ENCODE data around the gene VPS13D. TPM values are rescaled to one million over a fixed set of nuclear protein-coding genes. Genes with fewer than 3 reads are reported as not detected.

Gene VPS13D
- total RNA-seq, 1 donor from 2014 or later, result 68.2 TPM

- no peak for DNase-seq (ENCODE audit: low spot score)
- intact Hi-C loops (cut with DNase I), result no loop called here
Measured at GRCh38 chr1:12276225-12276624, 46.4 kb downstream of the VPS13D start.

- intact Hi-C loops (cut with DNase I), result no loop called here
- no peak for DNase-seq (ENCODE audit: low spot score)
Measured at GRCh38 chr1:12279003-12279402, 49.2 kb downstream of the VPS13D start.

DNA sequence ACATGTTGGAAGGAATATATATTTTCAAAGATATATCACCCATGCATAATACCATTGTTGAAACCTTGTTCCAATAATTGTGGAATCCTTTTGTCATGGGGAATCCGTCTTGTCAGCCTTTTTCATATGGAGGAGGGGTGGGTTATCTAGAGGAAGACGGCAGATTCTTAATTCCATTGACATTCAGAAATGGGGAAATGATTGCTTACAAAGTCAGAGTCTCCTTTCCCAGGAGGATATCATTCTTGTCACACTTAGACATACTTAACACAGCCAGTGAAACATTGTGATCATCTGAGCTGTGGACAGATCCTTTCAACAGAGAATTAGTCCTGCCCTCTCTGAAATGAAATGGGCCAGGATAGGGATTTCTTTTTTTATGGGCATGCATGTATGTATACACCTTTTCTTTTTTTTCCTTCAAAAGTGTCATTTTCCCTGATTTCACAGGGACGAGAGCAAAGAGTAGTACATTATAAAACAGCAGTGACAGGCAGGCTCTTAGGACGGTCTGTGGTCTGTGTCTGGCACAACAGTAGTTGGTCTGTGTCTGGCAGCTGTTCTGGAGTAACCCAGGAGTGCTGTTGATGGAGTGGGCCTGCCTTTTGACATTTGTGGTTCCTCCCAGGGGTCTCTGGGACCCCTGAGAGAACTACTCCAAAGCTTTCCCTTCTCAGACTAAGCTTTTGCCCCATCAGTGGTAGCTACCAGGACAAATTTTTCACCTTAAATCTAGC lies 50.1 kb downstream of the VPS13D start:
- DNase-seq (ENCODE audit: low spot score), result no peak
- intact Hi-C loops (cut with DNase I), result no loop called here

- no peak for DNase-seq (ENCODE audit: low spot score)
- intact Hi-C loops (cut with DNase I), result no loop called here
Measured at GRCh38 chr1:12282142-12282541, 52.3 kb downstream of the VPS13D start.

DNA sequence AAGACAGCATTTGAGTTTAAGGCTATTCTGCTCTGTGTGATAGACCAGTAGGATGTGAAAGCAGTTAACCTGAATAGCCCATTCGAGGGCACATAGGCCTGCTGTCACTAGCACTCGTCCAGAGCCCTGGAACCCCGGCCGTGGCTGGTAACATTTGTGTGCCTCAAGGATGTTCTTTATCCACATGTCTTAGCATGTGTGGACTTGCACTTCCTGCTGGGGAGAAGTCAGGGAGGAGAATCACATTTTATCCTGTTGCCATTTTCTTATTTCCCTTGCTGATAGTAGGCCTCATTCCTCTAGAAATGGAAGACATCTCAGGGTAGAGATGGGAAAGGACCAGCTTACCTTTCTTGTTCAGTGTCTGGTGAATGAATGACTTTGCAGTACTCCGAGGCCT lies 54.7 kb downstream of the VPS13D start:
- intact Hi-C loops (cut with DNase I), result no loop called here
- DNase-seq (ENCODE audit: low spot score), result no peak

DNA sequence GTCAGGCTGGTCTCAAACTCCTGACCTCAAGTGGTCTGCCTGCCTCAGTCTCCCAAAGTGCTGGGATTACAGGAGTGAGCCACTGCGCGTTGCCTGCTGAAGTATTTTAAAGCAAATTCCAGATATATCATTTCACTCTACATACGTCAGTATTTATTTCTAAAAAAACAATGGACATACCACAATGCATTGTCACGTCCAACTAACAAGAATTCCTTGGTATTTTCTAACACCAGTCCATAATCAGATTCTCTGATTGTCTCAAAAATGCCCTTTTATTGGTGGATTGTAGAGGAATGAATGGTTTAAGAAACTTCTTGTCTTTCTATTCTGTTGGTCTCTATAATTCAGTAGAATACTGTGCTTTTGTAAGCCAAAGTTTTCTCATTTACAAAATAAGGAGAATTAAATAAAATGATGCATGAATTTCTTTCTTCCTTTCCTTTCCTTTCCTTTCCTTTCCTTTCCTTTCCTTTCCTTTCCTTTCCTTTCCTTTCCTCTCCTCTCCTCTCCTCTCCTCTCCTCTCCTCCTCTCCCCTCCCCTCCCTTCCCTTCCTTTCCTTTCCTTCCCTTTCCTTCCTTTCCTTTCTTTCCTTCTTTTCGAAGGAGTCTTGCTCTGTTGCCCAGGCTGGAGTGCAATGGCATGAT lies 55.8 kb downstream of the VPS13D start:
- intact Hi-C loops (cut with DNase I), result no loop called here
- DNase-seq (ENCODE audit: low spot score), result no peak

DNA sequence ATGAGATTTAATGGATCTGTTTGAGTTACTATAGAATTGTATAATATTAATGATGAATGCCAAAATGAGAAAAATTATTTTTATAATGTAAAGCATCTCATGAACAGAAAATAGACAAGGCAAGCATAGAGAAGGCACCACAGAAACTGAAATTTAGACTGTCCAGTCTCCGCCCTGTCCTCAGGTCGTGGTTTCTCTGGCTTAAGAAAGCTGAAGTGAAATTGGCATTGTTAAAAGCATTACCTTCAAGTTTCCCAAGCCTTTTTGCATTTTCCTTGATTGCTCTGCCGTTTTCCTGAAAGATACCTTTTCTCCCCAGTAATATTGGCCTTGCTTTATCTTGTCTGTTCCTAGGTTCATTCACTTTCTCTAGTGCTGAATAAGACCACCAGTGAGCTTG lies 58.0 kb downstream of the VPS13D start:
- no peak for DNase-seq (ENCODE audit: low spot score)
- intact Hi-C loops (cut with DNase I), result no loop called here

DNA sequence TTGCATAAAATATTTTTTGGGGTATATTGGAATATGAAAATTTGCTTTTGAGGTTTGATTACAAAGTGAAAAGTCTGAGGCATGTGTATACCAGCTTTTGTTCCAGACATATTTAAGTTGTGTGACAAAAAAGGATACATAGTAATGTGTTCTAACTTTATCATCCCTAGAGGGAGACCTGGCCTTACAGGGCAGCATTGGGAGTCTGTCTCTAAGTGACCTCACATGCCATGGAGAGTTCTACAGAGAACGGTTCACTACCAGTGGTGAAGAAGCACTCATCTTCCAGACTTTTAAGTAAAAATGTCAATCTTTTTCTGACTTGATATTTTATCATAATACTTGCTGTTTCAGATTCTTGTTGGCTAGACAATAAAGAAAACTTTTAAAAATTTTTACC lies 61.0 kb downstream of the VPS13D start:
- DNase-seq (ENCODE audit: low spot score), result no peak
- intact Hi-C loops (cut with DNase I), result no loop called here

- DNase-seq (ENCODE audit: low spot score), result no peak
- intact Hi-C loops (cut with DNase I), result no loop called here
Measured at GRCh38 chr1:12293416-12293815, 63.6 kb downstream of the VPS13D start.

DNA sequence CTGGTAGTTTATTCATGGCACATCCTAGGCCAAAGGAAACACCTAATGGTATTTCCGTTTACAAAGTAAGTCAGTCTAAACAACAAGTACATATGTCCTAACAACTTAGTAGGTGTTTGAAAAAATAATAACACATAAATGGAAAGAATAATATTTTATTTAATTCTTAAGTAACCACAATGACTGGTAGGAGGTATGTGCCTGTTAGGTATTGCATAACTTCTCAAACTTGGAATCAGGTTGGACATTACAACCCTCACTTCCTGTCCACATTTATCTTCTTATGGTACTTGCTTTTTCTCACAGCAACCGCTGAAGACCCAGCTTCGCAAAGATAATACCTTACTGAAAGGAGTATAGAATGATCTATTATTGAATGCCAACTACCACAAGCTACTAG lies 64.2 kb downstream of the VPS13D start:
- intact Hi-C loops (cut with DNase I), result no loop called here
- no peak for DNase-seq (ENCODE audit: low spot score)

DNA sequence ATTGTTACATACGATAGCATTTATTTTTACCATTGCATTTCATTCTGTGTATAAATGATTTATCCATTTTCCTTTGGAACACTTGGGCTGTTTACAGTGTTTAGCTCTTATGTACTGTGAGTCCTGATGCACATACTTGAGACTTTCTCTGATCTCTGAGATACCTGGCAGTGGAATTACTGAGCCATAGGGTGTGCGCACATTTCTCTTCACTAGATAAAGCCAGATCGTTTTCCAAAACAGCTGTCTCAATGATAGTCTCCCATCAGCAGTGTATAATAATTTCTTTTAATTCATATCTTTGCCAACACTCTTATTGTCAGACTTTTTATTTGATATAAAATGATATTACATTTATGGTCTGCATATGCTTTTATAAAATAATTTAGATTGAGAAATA lies 66.2 kb downstream of the VPS13D start:
- intact Hi-C loops (cut with DNase I), result no loop called here
- DNase-seq (ENCODE audit: low spot score), result no peak

GRCh38 chr1:12296623-12297022 lies 66.8 kb downstream of the VPS13D start:
- intact Hi-C loops (cut with DNase I), result no loop called here
- DNase-seq (ENCODE audit: low spot score), result no peak

DNA sequence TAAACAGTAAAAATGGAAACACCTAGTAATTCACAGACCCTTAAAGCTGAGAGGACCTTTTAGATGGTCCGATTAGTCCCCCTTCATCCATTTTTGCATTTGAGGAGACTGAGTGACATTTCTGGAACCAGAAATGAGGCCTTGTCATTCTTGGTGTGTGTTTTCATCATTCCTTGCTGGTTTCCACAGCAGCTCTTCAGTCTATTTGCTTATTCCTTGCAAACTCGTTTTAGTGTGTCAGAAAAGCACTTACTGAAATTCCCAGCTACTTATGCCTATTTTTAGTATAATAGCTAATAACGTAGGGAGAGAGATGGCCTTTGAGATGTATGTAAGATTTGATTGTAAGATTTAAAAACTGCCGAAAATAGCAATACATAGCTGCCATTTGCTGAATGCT lies 70.9 kb downstream of the VPS13D start:
- DNase-seq (ENCODE audit: low spot score), result no peak
- intact Hi-C loops (cut with DNase I), result no loop called here

- DNase-seq (ENCODE audit: low spot score), result no peak
- intact Hi-C loops (cut with DNase I), result no loop called here
Measured at GRCh38 chr1:12301518-12302237, 71.8 kb downstream of the VPS13D start.

- no peak for DNase-seq (ENCODE audit: low spot score)
- intact Hi-C loops (cut with DNase I), result no loop called here
Measured at GRCh38 chr1:12302798-12303447, 73.1 kb downstream of the VPS13D start.

GRCh38 chr1:12305377-12305776 lies 75.5 kb downstream of the VPS13D start:
- intact Hi-C loops (cut with DNase I), result no loop called here
- no peak for DNase-seq (ENCODE audit: low spot score)

DNA sequence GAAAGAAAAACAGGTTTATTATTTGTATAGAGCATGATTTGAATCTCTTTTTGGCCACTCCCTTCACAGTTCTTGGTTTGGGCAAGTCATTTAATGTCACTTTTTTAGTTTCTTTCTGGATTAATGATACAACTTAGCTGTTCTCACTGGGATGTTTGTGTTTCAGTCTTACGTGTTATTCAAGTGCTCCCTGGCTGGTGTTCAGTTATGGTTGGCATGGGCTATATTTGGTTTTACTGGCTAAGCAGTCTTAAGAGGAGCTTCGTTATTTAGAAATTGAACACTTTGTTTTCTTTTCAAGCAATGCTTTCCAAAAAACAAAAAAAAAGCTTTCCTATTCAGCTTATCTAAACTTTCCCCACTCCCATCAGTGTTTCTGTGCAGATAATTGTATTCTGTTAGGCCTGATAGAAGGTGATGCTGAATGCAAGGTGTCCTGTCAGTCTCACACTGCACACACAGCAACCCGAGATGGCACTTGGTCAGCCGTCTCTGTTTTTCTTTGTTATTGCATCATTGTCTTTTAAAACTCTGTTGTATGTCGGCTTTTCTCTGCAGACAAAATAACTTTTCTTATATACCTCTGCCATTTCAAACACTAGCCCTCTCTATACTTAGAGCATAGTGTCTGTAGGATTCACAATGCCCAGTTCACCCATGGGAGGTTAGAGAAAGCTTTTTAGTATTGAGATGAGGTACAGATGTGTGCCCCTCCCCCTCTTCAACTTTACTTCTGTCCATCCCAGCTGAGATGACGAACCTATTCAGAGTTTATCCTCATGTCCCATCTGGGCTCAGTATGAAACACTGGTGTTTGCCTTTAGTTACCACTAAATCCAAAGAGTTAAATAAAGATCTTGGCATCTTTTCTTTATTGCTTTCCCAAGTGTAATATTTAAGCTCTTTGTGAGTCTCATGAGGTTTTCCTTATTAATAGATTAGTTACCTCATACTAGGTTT lies 80.2 kb downstream of the VPS13D start:
- intact Hi-C loops (cut with DNase I), result no loop called here
- DNase-seq (ENCODE audit: low spot score), result no peak

- intact Hi-C loops (cut with DNase I), result loop anchor here (1.0 to 2.0 kb wide), 2 partner anchors 305 to 344 kb away; no protein-coding TSS in a partner anchor
- DNase-seq (ENCODE audit: low spot score), result no peak
Measured at GRCh38 chr1:12314333-12314903, 84.6 kb downstream of the VPS13D start.

DNA sequence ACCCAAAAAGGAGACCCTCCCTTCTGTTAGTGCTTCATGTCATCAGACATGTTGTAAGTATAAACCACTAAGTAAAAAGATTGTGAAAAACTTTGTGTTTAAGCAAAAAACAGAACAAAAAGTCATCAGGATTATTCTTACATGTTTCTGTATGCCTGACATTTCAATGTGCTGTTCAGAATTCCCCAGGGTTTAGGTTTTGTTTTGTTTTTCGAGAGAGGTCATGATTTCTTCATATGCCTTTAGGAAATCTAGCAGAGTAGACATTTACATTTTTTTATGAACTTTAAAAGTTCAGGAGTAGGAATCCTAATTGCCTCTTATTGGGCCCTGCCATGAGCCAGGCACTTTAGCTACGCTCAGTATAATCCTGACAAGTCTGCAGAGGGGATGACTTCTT lies 85.3 kb downstream of the VPS13D start:
- DNase-seq (ENCODE audit: low spot score), result no peak
- intact Hi-C loops (cut with DNase I), result loop anchor here (2.0 kb wide), 1 partner anchor 344 kb away; no protein-coding TSS in a partner anchor
